ENCODE data around the gene TESMIN.

- TF ChIP-seq CTCF (optimal IDR thresholded peaks at IDR 0.05 in 1 of 3, IDR thresholded peaks at IDR 0.05 in 1 of 3, conservative IDR thresholded peaks at IDR 0.05 in 1 of 3; ENCODE audit: extremely low read depth in 1 of 3, insufficient read depth in 2 of 3, low read length in 3 of 3) (no peak), EZH2 (IDR thresholded peaks at IDR 0.05; ENCODE audit: low read length) (no peak)
These were observed 87.8 kb downstream of the TESMIN start for GRCh38 chr11:68663482-68664010.
